Activated CD4-positive, alpha-beta T cell treated with anti-CD3 and anti-CD28 coated beads, Interleukin-10, Interleukin-2, amounts not matched to agents 100 ng/mL and 50 ng/mL, durations not matched to agents 16 hours and 8 hours (primary cell): ENCODE results near the gene PRDX5.

Experiments used
- DNase-seq: peaks from one replicate; pipeline ENCODE4 v3.0.0-alpha.2; 2020

Gene PRDX5

GRCh38 chr11:64367931-64368672 lies 50.2 kb downstream of the PRDX5 start:
- no peak for DNase-seq

GRCh38 chr11:64368673-64369074 lies 50.8 kb downstream of the PRDX5 start:
- DNase-seq, result no peak

- no peak for DNase-seq
Observed at GRCh38 chr11:64369440-64370421, 51.8 kb downstream of the PRDX5 start.

GRCh38 chr11:64371201-64371600 lies 53.3 kb downstream of the PRDX5 start:
- DNase-seq, result no peak
